A549 treated with dexamethasone at 1 μM for 4 hours (cell line): Measurements from ENCODE around the gene CNGA2. TPM values are rescaled to one million over a fixed set of nuclear protein-coding genes. Genes with fewer than 3 reads are reported as not detected.

ENCODE experiments used
- total RNA-seq: library from RNA; stranded (reverse); fragments of 200-300 nt; extraction: Qiagen RNA extraction; gene quantifications from 5 replicates; pipeline ENCODE4 v1.2.3, GENCODE V29; 2022

The CNGA2 gene
- total RNA-seq: not detected in 5 replicates

DNA sequence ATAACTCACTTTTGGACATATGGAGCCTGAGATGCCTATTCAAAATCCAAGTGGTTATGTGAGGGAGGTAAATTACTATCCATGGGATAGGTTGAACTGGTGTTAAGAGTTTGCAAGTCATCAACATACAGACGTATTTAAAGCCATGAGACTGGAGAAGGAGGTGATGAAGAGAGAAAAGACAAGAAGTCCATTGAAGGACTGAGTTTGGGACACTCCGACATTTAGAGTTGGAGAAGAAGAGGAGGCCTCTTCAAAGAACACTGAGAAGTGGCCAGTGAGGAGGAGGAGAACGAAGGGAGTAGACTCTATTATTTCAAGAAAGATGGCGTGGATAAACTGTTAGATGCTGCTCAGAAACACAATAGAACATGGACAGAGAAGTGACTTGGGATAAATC, at the start of gene CNGA2:
CNGA2 (plus strand) TSS at position 301 of the 400 bp plus-strand sequence. CDS start 3,738 bp downstream, outside the sequence.

DNA sequence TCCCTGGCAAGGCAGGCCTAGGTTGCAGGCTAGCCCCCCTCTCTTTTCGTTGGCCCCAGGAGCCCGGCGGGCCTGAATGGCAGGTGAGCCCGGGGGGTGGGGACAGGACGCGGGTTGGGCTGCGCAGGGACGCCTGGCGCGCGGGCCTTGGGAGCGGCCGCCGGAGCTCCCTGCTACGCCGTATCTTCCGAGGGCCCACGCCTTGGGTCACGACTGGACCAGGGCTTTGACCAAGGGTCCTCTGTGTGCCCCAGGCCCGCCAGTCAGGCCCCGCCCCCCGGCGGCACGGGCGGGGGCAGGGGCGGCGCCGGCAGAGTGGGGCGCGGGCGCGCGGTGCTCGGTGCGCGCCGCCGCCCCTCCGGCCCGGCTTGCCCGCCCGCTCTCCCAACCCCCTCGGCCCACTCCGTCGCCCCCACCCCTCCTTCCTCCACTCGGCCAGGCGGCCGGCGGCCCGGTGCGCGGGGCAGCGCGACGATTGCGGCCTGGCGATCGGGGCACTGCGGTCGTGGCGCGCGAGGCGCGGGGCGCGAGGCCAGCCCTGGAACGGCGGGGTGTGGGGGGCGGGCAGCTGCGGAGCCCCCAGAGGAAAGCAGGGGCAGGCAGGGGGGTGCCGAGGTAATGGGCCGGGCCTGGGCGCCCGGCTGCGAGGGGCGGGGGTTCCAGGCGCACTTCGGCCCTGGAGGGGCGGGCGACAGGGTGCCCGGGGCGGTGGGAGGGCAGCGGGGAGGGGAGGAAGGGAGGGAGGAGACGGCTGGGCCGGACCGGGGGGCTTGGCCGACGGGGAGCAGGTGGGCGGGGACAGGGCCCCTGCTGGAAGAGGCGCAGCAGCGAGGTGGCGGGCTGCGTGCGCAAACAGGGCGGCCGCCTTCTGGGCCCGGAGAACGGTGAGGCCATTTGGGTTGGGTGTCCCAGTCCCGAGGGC, 39.6 kb upstream of the CNGA2 start, which contains the start of gene PRRG3:
PRRG3 (plus strand) TSS at position 798 of the 922 bp plus-strand sequence. CDS start 3,357 bp downstream, outside the sequence.

DNA sequence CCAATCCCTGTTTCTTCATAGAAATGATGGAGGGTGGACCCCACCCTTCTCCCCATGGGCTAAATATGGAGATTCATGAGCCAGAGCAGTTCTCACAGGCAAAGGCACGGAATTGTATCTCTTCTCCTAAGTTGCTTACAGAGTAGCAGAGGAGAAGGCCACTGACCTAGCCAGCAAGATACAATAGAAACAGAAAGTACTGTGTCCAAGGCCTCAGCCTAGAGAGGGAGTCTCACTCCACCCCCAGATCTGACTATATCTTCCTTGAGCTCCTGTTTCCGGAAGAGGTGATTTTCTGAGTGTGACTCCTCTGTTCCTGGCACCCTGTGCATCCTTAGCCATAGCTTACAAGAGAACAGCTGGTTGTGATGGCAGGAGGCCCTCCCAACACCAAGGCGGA, 18.8 kb upstream of the CNGA2 start, which contains the start of gene FATE1:
FATE1 (plus strand) TSS at position 284 of the 400 bp plus-strand sequence; CDS start at position 369, 85 bp downstream.

Other genes with a start within 250 kb of the CNGA2 start
- 0.02 to 0.07 TPM in 2 of 5 replicates, not detected in the others for gene PASD1, start 171.1 kb upstream of the CNGA2 start, total RNA-seq
- not detected in 5 replicates for gene PRRG3, start 39.3 kb upstream of the CNGA2 start, total RNA-seq
- gene FATE1, start 18.7 kb upstream of the CNGA2 start, total RNA-seq: not detected in 5 replicates
- gene MAGEA4, start 178.1 kb downstream of the CNGA2 start, total RNA-seq: not detected in 5 replicates
- 7.8 to 16.7 TPM (median 15.6 TPM) in 5 replicates for gene GABRE, start 239.9 kb downstream of the CNGA2 start, total RNA-seq